DMS153 treated with DMSO at 0.1 percent for 48 hours (cell line): ENCODE results near the gene PIGBOS1.

Source experiments
- DNase-seq: peaks from one replicate; lab custom pipeline; 2025; ENCODE audit not compliant: unreplicated experiment; lab: John Stamatoyannopoulos, UW

PIGBOS1 gene

GRCh38 chr15:55267401-55268175 is 51.3 kb downstream of the PIGBOS1 start:
- DNase-seq = no peak
